Thyroid gland (tissue), 4 donors: ENCODE data around the gene CDK10.

ENCODE experiments used
- POLR2A ChIP-seq, 2 donors: fragments of 450-650 bp; IDR thresholded peaks; one replicate each; pipeline ENCODE4 v1.6.1; 2017; ENCODE audit warnings: antibody characterized with exemption in 2 of 2, mild to moderate bottlenecking in 2 of 2, moderate library complexity in 1 of 2
- TF ChIP-seq, protein P1 (sequence below), 6 experiments: fragments of 200-600 bp in 3 of 6; fragments of 450-650 bp in 3 of 6; sonication (generic) in 3 of 6; IDR thresholded peaks; one replicate each; pipeline ENCODE4 v1.5.1; 2016 to 2019; ENCODE audit warnings: antibody characterized with exemption in 6 of 6, mild to moderate bottlenecking in 2 of 6, inconsistent platforms in 1 of 6, moderate library complexity in 1 of 6

- TF ChIP-seq, protein P1, sequence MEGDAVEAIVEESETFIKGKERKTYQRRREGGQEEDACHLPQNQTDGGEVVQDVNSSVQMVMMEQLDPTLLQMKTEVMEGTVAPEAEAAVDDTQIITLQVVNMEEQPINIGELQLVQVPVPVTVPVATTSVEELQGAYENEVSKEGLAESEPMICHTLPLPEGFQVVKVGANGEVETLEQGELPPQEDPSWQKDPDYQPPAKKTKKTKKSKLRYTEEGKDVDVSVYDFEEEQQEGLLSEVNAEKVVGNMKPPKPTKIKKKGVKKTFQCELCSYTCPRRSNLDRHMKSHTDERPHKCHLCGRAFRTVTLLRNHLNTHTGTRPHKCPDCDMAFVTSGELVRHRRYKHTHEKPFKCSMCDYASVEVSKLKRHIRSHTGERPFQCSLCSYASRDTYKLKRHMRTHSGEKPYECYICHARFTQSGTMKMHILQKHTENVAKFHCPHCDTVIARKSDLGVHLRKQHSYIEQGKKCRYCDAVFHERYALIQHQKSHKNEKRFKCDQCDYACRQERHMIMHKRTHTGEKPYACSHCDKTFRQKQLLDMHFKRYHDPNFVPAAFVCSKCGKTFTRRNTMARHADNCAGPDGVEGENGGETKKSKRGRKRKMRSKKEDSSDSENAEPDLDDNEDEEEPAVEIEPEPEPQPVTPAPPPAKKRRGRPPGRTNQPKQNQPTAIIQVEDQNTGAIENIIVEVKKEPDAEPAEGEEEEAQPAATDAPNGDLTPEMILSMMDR (IDR thresholded peaks at IDR 0.05), result no peak
- TF ChIP-seq POLR2A (IDR thresholded peaks at IDR 0.05), result no peak
Measured at GRCh38 chr16:89738538-89739317, 52.2 kb downstream of the CDK10 start.
